WTC11 (cell line): Measurements from ENCODE around the gene GPC6.

Experiments
- CTCF ChIP-seq: fragments of 200-600 bp; IDR thresholded peaks from 2 replicates; pipeline ENCODE4 v1.8.0; 2022; ENCODE audit warnings: antibody characterized with exemption
- GRHL2 ChIP-seq: fragments of 250-450 bp; sonication (Bioruptor Pico); IDR thresholded peaks from 2 replicates; pipeline ENCODE4 v1.8.0; 2022; ENCODE audit warnings: mild to moderate bottlenecking, moderate library complexity; ENCODE audit not compliant: insufficient replicate concordance, severe bottlenecking
- GTF2I ChIP-seq: fragments of 250-450 bp; sonication (Bioruptor Pico); conservative IDR thresholded peaks from 2 replicates; pipeline ENCODE4 v1.4.0; 2021; ENCODE audit warnings: mild to moderate bottlenecking

- TF ChIP-seq CTCF (no peak), GTF2I (CRISPR knock-in tag) (no peak), GRHL2 (CRISPR knock-in tag) (no peak)
Measured at GRCh38 chr13:93716623-93717022, 490.0 kb downstream of the GPC6 start.
